Prostate gland (tissue), 2 donors: Measurements from ENCODE around the gene BIRC3.

Source experiments
- CTCF ChIP-seq, 4 experiments: fragments of 200-600 bp in 2 of 4; fragments of 450-650 bp in 2 of 4; sonication (generic) in 2 of 4; IDR thresholded peaks; 1 replicate in 3 of 4; 2 replicates in 1 of 4; pipeline ENCODE4 v1.5.1; 2016 to 2019; ENCODE audit warnings: antibody characterized with exemption in 4 of 4, mild to moderate bottlenecking in 2 of 4, moderate library complexity in 2 of 4
- POLR2A ChIP-seq: fragments of 450-650 bp; IDR thresholded peaks from one replicate; pipeline ENCODE4 v1.6.1; 2016; ENCODE audit warnings: antibody characterized with exemption, mild to moderate bottlenecking
- POLR2AphosphoS5 ChIP-seq: sonication (generic); formaldehyde crosslinking; IDR thresholded peaks from one replicate; pipeline ENCODE4 v1.6.1; 2017; ENCODE audit warnings: antibody characterized with exemption

- TF ChIP-seq CTCF (IDR thresholded peaks at IDR 0.05) = no peak
- no peak for TF ChIP-seq POLR2A
- TF ChIP-seq POLR2AphosphoS5 = no peak
These were observed 3.9 kb upstream of the BIRC3 start for GRCh38 chr11:102313238-102313940.
